GM12878 (cell line): ENCODE measurements around the gene TFF2. TPM values are rescaled to one million over a fixed set of nuclear protein-coding genes. Genes with fewer than 3 reads are reported as not detected.

Source experiments
- ATAC-seq: fragments of 200-7000 bp; cut with Tn5 transposase; 3 replicates; pipeline ENCODE4 v1.9.1; 2020; ENCODE audit warnings: mild to moderate bottlenecking, moderate library complexity
- BruUV-seq: library from RNA; stranded (reverse); fragments of 400-500 nt; replicated peaks from 2 replicates; lab custom pipeline; 2021; lab: Mats Ljungman, UMichigan
- CTCF ChIA-PET: fragments of 300-600 bp; sonication (Branson Sonifier 250); formaldehyde crosslinking; extraction: SDS; loops from one replicate; lab custom pipeline; 2021; ENCODE audit warnings: inconsistent platforms; lab: Yijun Ruan, JAX
- POLR2A ChIA-PET: fragments of 350-600 bp; formaldehyde crosslinking; extraction: SDS; loops from one replicate; lab custom pipeline; 2021; ENCODE audit warnings: inconsistent platforms; lab: Charles Lee
- RAD21 ChIA-PET: fragments of 300-600 bp; sonication (Branson Sonifier 250); formaldehyde crosslinking; loops from one replicate; lab custom pipeline; 2023; ENCODE audit warnings: antibody characterized with exemption; ENCODE audit not compliant: unreplicated experiment; lab: Charles Lee
- SMC1A ChIA-PET: fragments of 300-600 bp; sonication (Branson Sonifier 250); formaldehyde crosslinking; loops from one replicate; lab custom pipeline; 2023; ENCODE audit not compliant: unreplicated experiment, uncharacterized antibody; lab: Charles Lee
- DNase-seq: peaks from one replicate; pipeline ENCODE4 v3.0.0-alpha.2; 2011; ENCODE audit warnings: low read depth, low spot score
- FAIRE-seq: peaks from 3 replicates; lab custom pipeline; 2011; peaks lifted over from hg19 to GRCh38; lab: Jason Lieb, UNC
- H2AFZ ChIP-seq: 2 replicates; pipeline ENCODE4 v1.6.0; 2011; ENCODE audit warnings: low read depth, low read length, control low read depth; ENCODE audit not compliant: control insufficient read depth
- H3K27ac ChIP-seq: 2 replicates; pipeline ENCODE4 v1.5.1; 2011; ENCODE audit warnings: control low read depth; ENCODE audit not compliant: control insufficient read depth, insufficient read depth
- H3K27me3 ChIP-seq, 2 experiments: replicated peaks in 1 of 2; 2 replicates each; pipeline versions ENCODE4 v1.6.0 to v1.6.1; 2011; ENCODE audit warnings: low read length in 1 of 2; ENCODE audit not compliant: control insufficient read depth in 2 of 2, insufficient read depth in 2 of 2
- H3K36me3 ChIP-seq, 2 experiments: 2 replicates each; pipeline ENCODE4 v1.5.1; 2011; ENCODE audit warnings: low read length in 1 of 2; ENCODE audit not compliant: control insufficient read depth in 2 of 2, insufficient read depth in 2 of 2
- H3K4me1 ChIP-seq: 2 replicates; pipeline ENCODE4 v1.6.1; 2011; ENCODE audit warnings: mild to moderate bottlenecking, low read length, moderate library complexity, mixed read lengths; ENCODE audit not compliant: control insufficient read depth, insufficient read depth
- H3K4me2 ChIP-seq: 2 replicates; pipeline ENCODE4 v1.6.0; 2011; ENCODE audit warnings: control low read depth; ENCODE audit not compliant: control insufficient read depth, insufficient read depth
- H3K4me3 ChIP-seq: fragments of 200-600 bp; sonication (generic); 2 replicates; pipeline ENCODE4 v1.5.1; 2016
- H3K79me2 ChIP-seq: 2 replicates; pipeline ENCODE4 v1.6.0; 2011; ENCODE audit warnings: low read length; ENCODE audit not compliant: control insufficient read depth, insufficient read depth
- H3K9ac ChIP-seq: 2 replicates; pipeline ENCODE4 v1.8.0; 2011; ENCODE audit warnings: low read length, control low read depth, mixed read lengths; ENCODE audit not compliant: control insufficient read depth, insufficient read depth
- H3K9me3 ChIP-seq: replicated peaks from 3 replicates; pipeline ENCODE4 v1.5.1; 2011; ENCODE audit warnings: mild to moderate bottlenecking, low read length; ENCODE audit not compliant: control insufficient read depth, insufficient read depth
- H4K20me1 ChIP-seq: 2 replicates; pipeline ENCODE4 v1.6.0; 2011; ENCODE audit not compliant: control insufficient read depth, insufficient read depth
- CHD2 ChIP-seq: IDR thresholded peaks from 2 replicates; pipeline ENCODE4 v1.6.1; 2011; ENCODE audit warnings: low read depth, low read length, improper control_type of control experiment, borderline replicate concordance
- CREM ChIP-seq: IDR thresholded peaks from 2 replicates; pipeline ENCODE4 v1.6.1; 2014; ENCODE audit warnings: antibody characterized with exemption, low read depth
- IKZF1 ChIP-seq: fragments of 450-650 bp; conservative IDR thresholded peaks from 2 replicates; pipeline ENCODE4 v1.6.1; 2017; ENCODE audit warnings: antibody characterized with exemption, mild to moderate bottlenecking
- JUND ChIP-seq: IDR thresholded peaks from 2 replicates; pipeline ENCODE4 v1.6.1; 2012; ENCODE audit warnings: low read depth, mild to moderate bottlenecking, low read length, improper control_type of control experiment, moderate library complexity
- KLF5 ChIP-seq: fragments of 450-650 bp; IDR thresholded peaks from 2 replicates; pipeline ENCODE4 v1.6.1; 2014; ENCODE audit warnings: mild to moderate bottlenecking; ENCODE audit not compliant: partially characterized antibody
- NR2C1 ChIP-seq: fragments of 450-650 bp; IDR thresholded peaks from 2 replicates; pipeline ENCODE4 v1.6.1; 2017; ENCODE audit warnings: antibody characterized with exemption, mild to moderate bottlenecking, moderate library complexity
- PAX5 ChIP-seq: IDR thresholded peaks from 2 replicates; pipeline ENCODE4 v1.6.1; 2011; ENCODE audit warnings: low read depth, low read length, borderline replicate concordance
- RBBP5 ChIP-seq: fragments of 200-600 bp; sonication (generic); conservative IDR thresholded peaks from 2 replicates; pipeline ENCODE4 v1.6.1; 2016
- RUNX3 ChIP-seq: IDR thresholded peaks from 2 replicates; pipeline ENCODE4 v1.6.1; 2012; ENCODE audit warnings: low read length, inconsistent platforms
- SKIL ChIP-seq: fragments of 450-650 bp; IDR thresholded peaks from 2 replicates; pipeline ENCODE4 v1.6.1; 2017; ENCODE audit warnings: mild to moderate bottlenecking, low read depth, inconsistent platforms; ENCODE audit not compliant: poor library complexity, severe bottlenecking
- SMC3 ChIP-seq: IDR thresholded peaks from 2 replicates; pipeline ENCODE4 v1.6.1; 2011; ENCODE audit warnings: low read length, improper control_type of control experiment, borderline replicate concordance
- TAF1 ChIP-seq: IDR thresholded peaks from 2 replicates; pipeline ENCODE4 v1.6.1; 2011; ENCODE audit warnings: mild to moderate bottlenecking, low read depth, low read length, borderline replicate concordance
- ZNF274 ChIP-seq: IDR thresholded peaks from one replicate; pipeline ENCODE4 v1.8.0; 2011; ENCODE audit not compliant: insufficient read length, insufficient read depth
- ZSCAN29 ChIP-seq: fragments of 450-650 bp; IDR thresholded peaks from 2 replicates; pipeline ENCODE4 v1.6.1; 2017; ENCODE audit warnings: mild to moderate bottlenecking, moderate library complexity
- WGBS: methylation state at CpG from one replicate; pipeline ENCODE4 v1.1.6; 2016; ENCODE audit warnings: low lambda C conversion rate; ENCODE audit not compliant: insufficient replicate concordance, insufficient coverage; ENCODE audit errors: missing lambda C conversion rate; 5-methylcytosine and 5-hydroxymethylcytosine counted together
- in situ Hi-C: fragments of 300-500 bp; cut with MboI; formaldehyde crosslinking; loops from 9 replicates; pipeline ENCODE4 v1.14.3; 2018; ENCODE audit warnings: mixed read lengths
- intact Hi-C: fragments of 100-400 bp; cut with micrococcal nuclease; formaldehyde crosslinking; loops from one replicate; pipeline ENCODE4 v1.14.2; 2022; ENCODE audit not compliant: unreplicated experiment
- polyA plus RNA-seq, 11 experiments: library from polyadenylated mRNA; depleted of rRNA in 4 of 11; unstranded in 6 of 11; stranded (reverse) in 5 of 11; fragments of >200 nt; fragmentation: Nextera tagmentation in 4 of 11; fragmentation: Illumina TruSeq in 1 of 11; extraction: Ambion mirVana in 4 of 11; extraction: Trizol in 1 of 11; gene quantifications; 1 replicate in 1 of 11; 2 replicates in 10 of 11; pipeline versions ENCODE4 v1.2.1 to v1.2.3, GENCODE V29; 2011 to 2016; ENCODE audit warnings: inconsistent platforms in 2 of 11, missing spikeins in 2 of 11, low read depth in 1 of 11
- total RNA-seq, 4 experiments: library from RNA; depleted of rRNA in 3 of 4; stranded (reverse); fragments of >200 nt in 3 of 4; fragmentation: Illumina TruSeq in 1 of 4; extraction: Trizol in 1 of 4; gene quantifications; 2 replicates each; pipeline versions ENCODE4 v1.2.1 to v1.2.3, GENCODE V29; 2013 to 2021

The TFF2 gene
- total and polyA plus RNA-seq, 10 of the 15 experiments (the other 5 are each of a cell fraction or from before 2014, with no cell fraction given), result 0.56 TPM; not detected in 9

GRCh38 chr21:42367367-42368165 is 16.8 kb upstream of the TFF2 start:
- POLR2A ChIA-PET, result interaction anchor here (0.8 kb wide), 1 partner anchor 42 kb away, joined by 3 read pairs; no protein-coding TSS in a partner anchor
- in situ Hi-C loops, result no loop called here
- no peak overlapping the region for H3K9ac ChIP-seq

DNA sequence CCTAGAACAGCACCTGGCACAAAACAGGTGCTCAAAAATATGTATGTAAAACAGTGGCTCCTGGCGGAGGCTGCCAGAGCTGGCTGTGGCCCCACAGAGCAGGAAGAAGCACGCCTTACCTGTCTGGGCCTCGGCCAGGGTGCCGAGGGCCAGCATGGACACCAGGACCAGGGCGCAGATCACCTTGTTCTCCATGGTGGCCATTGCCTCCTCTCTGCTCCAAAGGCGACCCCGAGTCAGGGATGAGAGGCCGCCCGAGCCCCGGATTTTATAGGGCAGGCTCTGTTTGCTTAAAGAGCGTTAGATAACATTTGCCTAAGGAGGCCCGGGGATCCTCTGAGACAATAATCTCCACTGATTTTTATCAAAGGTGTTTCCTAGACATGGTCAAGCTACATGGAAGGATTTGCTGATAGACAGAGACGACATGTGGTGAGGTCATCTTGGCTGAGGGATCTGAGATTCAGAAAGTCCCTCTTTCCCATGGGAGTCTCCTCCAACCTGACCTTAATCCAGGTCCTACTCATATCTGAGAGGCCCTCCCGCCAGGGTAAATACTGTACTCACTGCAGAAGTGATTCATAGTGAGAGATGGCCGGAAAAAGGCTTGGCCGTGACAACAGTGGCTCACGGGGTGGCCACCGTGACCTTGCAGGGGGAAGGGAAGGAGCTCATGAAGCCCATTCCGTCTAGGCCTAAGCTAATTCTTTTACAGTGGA is 15.7 kb upstream of the TFF2 start, which contains the start of gene TFF1:
TSS of gene TFF1 (minus strand) at position 244 of the 719 bp plus-strand sequence. CDS start at position 204, 40 bp downstream.
- H3K79me2 ChIP-seq, result no peaks in the 10 kb centered on the region
- DNase-seq (no peak), FAIRE-seq (no peak), ATAC-seq (peak; percentile 67)
- intact Hi-C loops (no loop called here), in situ Hi-C loops (no loop called here)
- H2AFZ ChIP-seq, result no peak within 1 kb of the TSS
- H3K9me3 ChIP-seq, result no peaks in the 10 kb centered on the region
- no peaks in the 10 kb centered on the region; a peak in 1 of 4 replicates for H3K27me3 ChIP-seq
- WGBS, result 54% methylated on average over 19 of the region's 19 CpGs
- RAD21 ChIA-PET, result interaction anchor here (0.7 to 1.4 kb wide), 4 partner anchors 12 to 55 kb away, joined by 3 to 5 read pairs (median 4); no protein-coding TSS in a partner anchor
- H3K36me3 ChIP-seq, result no peaks in the 10 kb centered on the region
- no peak within 1 kb of the TSS for H3K9ac ChIP-seq
- POLR2A ChIA-PET, result no interaction called here
- no peak within 1 kb of the TSS for H3K27ac ChIP-seq
- CTCF ChIA-PET, result interaction anchor here (1.2 to 1.7 kb wide), 3 partner anchors 55 to 221 kb away, joined by 6 to 8 read pairs (median 7); no protein-coding TSS in a partner anchor
- H4K20me1 ChIP-seq, result no peaks in the 10 kb centered on the region
- H3K4me3 ChIP-seq, result no peak within 1 kb of the TSS
- SMC1A ChIA-PET, result interaction anchor here (1.1 to 1.9 kb wide), 3 partner anchors 9 to 35 kb away, joined by 4 to 7 read pairs (median 5); no protein-coding TSS in a partner anchor
- BruUV-seq, result no TSS peak
- no peak within 1 kb of the TSS for H3K4me2 ChIP-seq
- H3K4me1 ChIP-seq, result peaks cover 17% of the 10 kb centered on the region
- no peak for TF ChIP-seq TAF1
- TF ChIP-seq SKIL, result no peak
- no peak for TF ChIP-seq CHD2
- no peak for TF ChIP-seq NR2C1
- TF ChIP-seq ZSCAN29, result no peak
- peak; percentile 34; the same call in 1 of the 2 replicates for TF ChIP-seq IKZF1
- no peak for TF ChIP-seq ZNF274
- TF ChIP-seq CREM, result peak; percentile 15; the same call in 1 of the 2 replicates
- no peak for TF ChIP-seq RBBP5
- TF ChIP-seq SMC3, result no peak
- no peak for TF ChIP-seq KLF5
- 0 out of 2 replicates have a peak, but pooled peaks have one; percentile 40 for TF ChIP-seq PAX5
- TF ChIP-seq RUNX3, result peak; percentile 21; the same call in 1 of the 2 replicates

More at GRCh38 chr21:42367367-42368165, 16.8 kb upstream of the TFF2 start:
- no peaks in the 10 kb centered on the region for H3K79me2 ChIP-seq
- no peak overlapping the region for H3K4me3 ChIP-seq
- intact Hi-C loops, result no loop called here
- 72% methylated on average over 13 of the region's 14 CpGs for WGBS
- peaks cover 12% of the 10 kb centered on the region for H3K4me1 ChIP-seq
- TF ChIP-seq JUND, result no peak
- H4K20me1 ChIP-seq, result no peaks in the 10 kb centered on the region
- H3K27ac ChIP-seq, result no peak overlapping the region
- no TSS peak for BruUV-seq
- ATAC-seq (peak; percentile 43), DNase-seq (no peak), FAIRE-seq (no peak)
- H3K9me3 ChIP-seq, result no peaks in the 10 kb centered on the region
- SMC1A ChIA-PET, result interaction anchor here (1.1 to 1.9 kb wide), 4 partner anchors 10 to 34 kb away, joined by 4 to 7 read pairs (median 4); no protein-coding TSS in a partner anchor
- CTCF ChIA-PET, result interaction anchor here (1.0 to 1.7 kb wide), 4 partner anchors 31 to 222 kb away, joined by 3 to 8 read pairs (median 6); no protein-coding TSS in a partner anchor
- H3K27me3 ChIP-seq, result no peaks in the 10 kb centered on the region
- no peak overlapping the region for H2AFZ ChIP-seq
- RAD21 ChIA-PET, result interaction anchor here (0.7 to 1.4 kb wide), 3 partner anchors 10 to 56 kb away, joined by 3 to 5 read pairs (median 4); no protein-coding TSS in a partner anchor
- H3K36me3 ChIP-seq, result no peaks in the 10 kb centered on the region
- H3K4me2 ChIP-seq, result no peak overlapping the region
